GM23338 (cell line): Measurements from ENCODE around the gene MPEG1. TPM values are rescaled to one million over a fixed set of nuclear protein-coding genes. Genes with fewer than 3 reads are reported as not detected.

ENCODE experiments used
- ATAC-seq: fragments of 200-7000 bp; cut with Tn5 transposase; 3 replicates; pipeline ENCODE4 v1.9.1; 2020
- DNase-seq: peaks from one replicate; pipeline ENCODE4 v3.0.0-alpha.2; 2015; ENCODE audit warnings: low spot score
- H2AFZ ChIP-seq: fragments of 200-600 bp; sonication (generic); 2 replicates; pipeline ENCODE4 v1.8.0; 2016; ENCODE audit warnings: antibody characterized with exemption, mild to moderate bottlenecking, moderate library complexity
- H3F3A ChIP-seq: fragments of 200-600 bp; sonication (generic); replicated peaks from 2 replicates; pipeline ENCODE4 v1.8.0; 2017; ENCODE audit warnings: antibody characterized with exemption, mixed run types, low read depth
- H3K27ac ChIP-seq: fragments of 200-600 bp; sonication (generic); 2 replicates; pipeline ENCODE4 v1.6.1; 2016; ENCODE audit warnings: low read depth
- H3K27me3 ChIP-seq: fragments of 200-600 bp; sonication (generic); 2 replicates; pipeline ENCODE4 v1.8.0; 2016; ENCODE audit warnings: mild to moderate bottlenecking, mixed run types, moderate library complexity; ENCODE audit not compliant: insufficient read depth
- H3K36me3 ChIP-seq: fragments of 200-600 bp; sonication (generic); 2 replicates; pipeline ENCODE4 v1.8.0; 2016; ENCODE audit warnings: mild to moderate bottlenecking; ENCODE audit not compliant: insufficient read depth
- H3K4me1 ChIP-seq: fragments of 200-600 bp; sonication (generic); 2 replicates; pipeline ENCODE4 v1.8.0; 2016; ENCODE audit warnings: mild to moderate bottlenecking, moderate library complexity; ENCODE audit not compliant: insufficient read depth
- H3K4me2 ChIP-seq: fragments of 200-600 bp; sonication (generic); 2 replicates; pipeline ENCODE4 v1.7.1; 2017; ENCODE audit warnings: mixed run types
- H3K4me3 ChIP-seq: fragments of 200-600 bp; sonication (generic); 2 replicates; pipeline ENCODE4 v1.6.1; 2016; ENCODE audit warnings: mixed run types
- H3K79me2 ChIP-seq: fragments of 200-600 bp; sonication (generic); replicated peaks from 2 replicates; pipeline ENCODE4 v1.8.0; 2017; ENCODE audit warnings: mild to moderate bottlenecking; ENCODE audit not compliant: insufficient read depth
- H3K9me2 ChIP-seq: fragments of 200-600 bp; sonication (generic); 2 replicates; pipeline ENCODE4 v1.8.0; 2017; ENCODE audit not compliant: insufficient read depth
- H4K20me1 ChIP-seq: fragments of 200-600 bp; sonication (generic); replicated peaks from 2 replicates; pipeline ENCODE4 v1.8.0; 2017; ENCODE audit warnings: mild to moderate bottlenecking; ENCODE audit not compliant: insufficient read depth
- H3K27ac Mint-ChIP-seq: 2 replicates; pipeline ENCODE4 v1.8.0; 2020; ENCODE audit warnings: inconsistent platforms, mild to moderate bottlenecking, moderate library complexity, mixed read lengths
- H3K27me3 Mint-ChIP-seq: 3 replicates; pipeline ENCODE4 v1.8.0; 2022; ENCODE audit warnings: low read depth, mild to moderate bottlenecking, moderate library complexity, mixed read lengths, inconsistent platforms; ENCODE audit not compliant: insufficient read depth, poor library complexity
- H3K36me3 Mint-ChIP-seq: 3 replicates; pipeline ENCODE4 v1.8.0; 2021; ENCODE audit warnings: low read depth, mild to moderate bottlenecking, inconsistent platforms, moderate library complexity, mixed read lengths
- H3K4me1 Mint-ChIP-seq: 3 replicates; pipeline ENCODE4 v1.8.0; 2020; ENCODE audit warnings: mild to moderate bottlenecking, inconsistent platforms, mixed read lengths
- H3K4me3 Mint-ChIP-seq: 3 replicates; pipeline ENCODE4 v1.8.0; 2021; ENCODE audit warnings: moderate library complexity, mild to moderate bottlenecking, inconsistent platforms, mixed read lengths
- H3K9me3 Mint-ChIP-seq: 3 replicates; pipeline ENCODE4 v1.8.0; 2020; ENCODE audit warnings: moderate library complexity, mild to moderate bottlenecking, inconsistent platforms, mixed read lengths
- CREB1 ChIP-seq: fragments of 250-450 bp; sonication (Bioruptor Pico); IDR thresholded peaks from 2 replicates; pipeline ENCODE4 v1.5.0; 2020; ENCODE audit warnings: low read depth, mild to moderate bottlenecking, moderate library complexity
- CTCF ChIP-seq, 2 experiments: fragments of 200-600 bp in 1 of 2; sonication (generic) in 1 of 2; conservative IDR thresholded peaks; 2 replicates each; pipeline versions ENCODE4 v1.5.1 to v1.6.1; 2016 to 2017; ENCODE audit warnings: antibody characterized with exemption in 2 of 2, low read depth in 2 of 2, mild to moderate bottlenecking in 2 of 2, moderate library complexity in 1 of 2
- EZH2 ChIP-seq: fragments of 200-600 bp; sonication (generic); IDR thresholded peaks from one replicate; pipeline ENCODE4 v1.8.0; 2017; ENCODE audit warnings: antibody characterized with exemption, mild to moderate bottlenecking, low read depth; ENCODE audit not compliant: unreplicated experiment
- EZH2phosphoT487 ChIP-seq: fragments of 200-600 bp; sonication (generic); IDR thresholded peaks from one replicate; pipeline ENCODE4 v1.8.1; 2018; ENCODE audit warnings: antibody characterized with exemption; ENCODE audit not compliant: unreplicated experiment
- JUNB ChIP-seq: IDR thresholded peaks from one replicate; pipeline ENCODE4 v1.6.1; 2016; ENCODE audit warnings: antibody characterized with exemption; ENCODE audit not compliant: unreplicated experiment
- NANOG ChIP-seq: IDR thresholded peaks from 2 replicates; pipeline ENCODE4 v1.6.1; 2016; ENCODE audit warnings: antibody characterized with exemption, borderline replicate concordance
- POLR2AphosphoS5 ChIP-seq: IDR thresholded peaks from 2 replicates; pipeline ENCODE4 v1.6.1; 2016; ENCODE audit warnings: antibody characterized with exemption, low read depth
- STAT1 ChIP-seq: IDR thresholded peaks from one replicate; pipeline ENCODE4 v1.6.1; 2016; ENCODE audit warnings: antibody characterized with exemption; ENCODE audit not compliant: unreplicated experiment
- ZNF331 ChIP-seq: fragments of 250-450 bp; sonication (Bioruptor Pico); IDR thresholded peaks from 2 replicates; pipeline ENCODE4 v1.5.0; 2020; ENCODE audit warnings: low read depth, mild to moderate bottlenecking, moderate library complexity
- polyA plus RNA-seq: library from polyadenylated mRNA; unstranded; fragments of >200 nt; fragmentation: Nextera tagmentation; extraction: Ambion mirVana; gene quantifications from 2 replicates; pipeline ENCODE4 v1.2.1, GENCODE V29; 2016
- total RNA-seq: library from RNA; depleted of rRNA; stranded (reverse); fragments of >200 nt; shearing (Covaris generic); gene quantifications from 2 replicates; pipeline ENCODE4 v1.2.3, GENCODE V29; 2014
- TF ChIP-seq, protein P1 (sequence below): IDR thresholded peaks from one replicate; pipeline ENCODE4 v1.6.1; 2018; ENCODE audit warnings: antibody characterized with exemption; ENCODE audit not compliant: unreplicated experiment
- TF ChIP-seq, protein P2 (sequence below): fragments of 250-450 bp; sonication (Bioruptor Pico); IDR thresholded peaks from 2 replicates; pipeline ENCODE4 v1.5.0; 2020; ENCODE audit warnings: mild to moderate bottlenecking, moderate library complexity

Gene MPEG1
- total and polyA plus RNA-seq, 2 experiments from 2014 or later: not detected

- no peak overlapping the region for H3K4me3 Mint-ChIP-seq
- no peaks in the 10 kb centered on the region for H3K4me1 ChIP-seq
- no peaks in the 10 kb centered on the region; the same call in 2 of the 3 replicates for H3K4me1 Mint-ChIP-seq
- H3K27ac ChIP-seq: no peak overlapping the region
- H3F3A ChIP-seq: no peaks in the 10 kb centered on the region
- no peak overlapping the region for H3K4me3 ChIP-seq
- ATAC-seq (no peak), DNase-seq (no peak)
- H3K9me2 ChIP-seq: peaks cover 9% of the 10 kb centered on the region; the same call in 1 of the 2 replicates
- TF ChIP-seq NANOG: no peak
- no peak for TF ChIP-seq EZH2
- TF ChIP-seq ZNF331 (CRISPR knock-in tag): no peak
- TF ChIP-seq POLR2AphosphoS5: no peak
- no peak for TF ChIP-seq STAT1
- TF ChIP-seq EZH2phosphoT487: no peak
- TF ChIP-seq, protein P1, sequence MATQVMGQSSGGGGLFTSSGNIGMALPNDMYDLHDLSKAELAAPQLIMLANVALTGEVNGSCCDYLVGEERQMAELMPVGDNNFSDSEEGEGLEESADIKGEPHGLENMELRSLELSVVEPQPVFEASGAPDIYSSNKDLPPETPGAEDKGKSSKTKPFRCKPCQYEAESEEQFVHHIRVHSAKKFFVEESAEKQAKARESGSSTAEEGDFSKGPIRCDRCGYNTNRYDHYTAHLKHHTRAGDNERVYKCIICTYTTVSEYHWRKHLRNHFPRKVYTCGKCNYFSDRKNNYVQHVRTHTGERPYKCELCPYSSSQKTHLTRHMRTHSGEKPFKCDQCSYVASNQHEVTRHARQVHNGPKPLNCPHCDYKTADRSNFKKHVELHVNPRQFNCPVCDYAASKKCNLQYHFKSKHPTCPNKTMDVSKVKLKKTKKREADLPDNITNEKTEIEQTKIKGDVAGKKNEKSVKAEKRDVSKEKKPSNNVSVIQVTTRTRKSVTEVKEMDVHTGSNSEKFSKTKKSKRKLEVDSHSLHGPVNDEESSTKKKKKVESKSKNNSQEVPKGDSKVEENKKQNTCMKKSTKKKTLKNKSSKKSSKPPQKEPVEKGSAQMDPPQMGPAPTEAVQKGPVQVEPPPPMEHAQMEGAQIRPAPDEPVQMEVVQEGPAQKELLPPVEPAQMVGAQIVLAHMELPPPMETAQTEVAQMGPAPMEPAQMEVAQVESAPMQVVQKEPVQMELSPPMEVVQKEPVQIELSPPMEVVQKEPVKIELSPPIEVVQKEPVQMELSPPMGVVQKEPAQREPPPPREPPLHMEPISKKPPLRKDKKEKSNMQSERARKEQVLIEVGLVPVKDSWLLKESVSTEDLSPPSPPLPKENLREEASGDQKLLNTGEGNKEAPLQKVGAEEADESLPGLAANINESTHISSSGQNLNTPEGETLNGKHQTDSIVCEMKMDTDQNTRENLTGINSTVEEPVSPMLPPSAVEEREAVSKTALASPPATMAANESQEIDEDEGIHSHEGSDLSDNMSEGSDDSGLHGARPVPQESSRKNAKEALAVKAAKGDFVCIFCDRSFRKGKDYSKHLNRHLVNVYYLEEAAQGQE: no peak
- no peak for TF ChIP-seq CREB1 (CRISPR knock-in tag)
- TF ChIP-seq CTCF (conservative IDR thresholded peaks at IDR 0.05; ENCODE audit: low read depth in 2 of 2): no peak
- no peak for TF ChIP-seq JUNB
- H3K79me2 ChIP-seq: no peaks in the 10 kb centered on the region
- no peak overlapping the region for H3K27ac Mint-ChIP-seq
- H2AFZ ChIP-seq: no peak overlapping the region
- no peak overlapping the region for H3K4me2 ChIP-seq
- H3K9me3 Mint-ChIP-seq: no peaks in the 10 kb centered on the region
- no peaks in the 10 kb centered on the region for H3K36me3 Mint-ChIP-seq
- no peaks in the 10 kb centered on the region for H4K20me1 ChIP-seq
- no peaks in the 10 kb centered on the region for H3K27me3 ChIP-seq
- H3K27me3 Mint-ChIP-seq: peaks cover 3% of the 10 kb centered on the region
- H3K36me3 ChIP-seq: no peaks in the 10 kb centered on the region
Measured at GRCh38 chr11:59224351-59224928, 11.7 kb upstream of the MPEG1 start.

GRCh38 chr11:59223611-59224010 lies 10.9 kb upstream of the MPEG1 start:
- Mint-ChIP-seq H3K27ac (no peak overlapping the region), H3K4me3 (no peak overlapping the region), H3K36me3 (no peaks in the 10 kb centered on the region), H3K27me3 (peaks cover 3% of the 10 kb centered on the region), H3K4me1 (no peaks in the 10 kb centered on the region; the same call in 2 of the 3 replicates), H3K9me3 (no peaks in the 10 kb centered on the region)
- Histone ChIP-seq H3K9me2 (peaks cover 10% of the 10 kb centered on the region; the same call in 1 of the 2 replicates), H3K27ac (no peak overlapping the region), H4K20me1 (no peaks in the 10 kb centered on the region), H3K79me2 (no peaks in the 10 kb centered on the region), H3K36me3 (no peaks in the 10 kb centered on the region), H3K27me3 (no peaks in the 10 kb centered on the region), H3F3A (no peaks in the 10 kb centered on the region), H2AFZ (no peak overlapping the region), H3K4me3 (no peak overlapping the region), H3K4me1 (no peaks in the 10 kb centered on the region), H3K4me2 (no peak overlapping the region)
- DNase-seq (no peak), ATAC-seq (no peak)
- TF ChIP-seq POLR2AphosphoS5: no peak
- TF ChIP-seq ZNF331 (CRISPR knock-in tag): no peak
- TF ChIP-seq, protein P2, sequence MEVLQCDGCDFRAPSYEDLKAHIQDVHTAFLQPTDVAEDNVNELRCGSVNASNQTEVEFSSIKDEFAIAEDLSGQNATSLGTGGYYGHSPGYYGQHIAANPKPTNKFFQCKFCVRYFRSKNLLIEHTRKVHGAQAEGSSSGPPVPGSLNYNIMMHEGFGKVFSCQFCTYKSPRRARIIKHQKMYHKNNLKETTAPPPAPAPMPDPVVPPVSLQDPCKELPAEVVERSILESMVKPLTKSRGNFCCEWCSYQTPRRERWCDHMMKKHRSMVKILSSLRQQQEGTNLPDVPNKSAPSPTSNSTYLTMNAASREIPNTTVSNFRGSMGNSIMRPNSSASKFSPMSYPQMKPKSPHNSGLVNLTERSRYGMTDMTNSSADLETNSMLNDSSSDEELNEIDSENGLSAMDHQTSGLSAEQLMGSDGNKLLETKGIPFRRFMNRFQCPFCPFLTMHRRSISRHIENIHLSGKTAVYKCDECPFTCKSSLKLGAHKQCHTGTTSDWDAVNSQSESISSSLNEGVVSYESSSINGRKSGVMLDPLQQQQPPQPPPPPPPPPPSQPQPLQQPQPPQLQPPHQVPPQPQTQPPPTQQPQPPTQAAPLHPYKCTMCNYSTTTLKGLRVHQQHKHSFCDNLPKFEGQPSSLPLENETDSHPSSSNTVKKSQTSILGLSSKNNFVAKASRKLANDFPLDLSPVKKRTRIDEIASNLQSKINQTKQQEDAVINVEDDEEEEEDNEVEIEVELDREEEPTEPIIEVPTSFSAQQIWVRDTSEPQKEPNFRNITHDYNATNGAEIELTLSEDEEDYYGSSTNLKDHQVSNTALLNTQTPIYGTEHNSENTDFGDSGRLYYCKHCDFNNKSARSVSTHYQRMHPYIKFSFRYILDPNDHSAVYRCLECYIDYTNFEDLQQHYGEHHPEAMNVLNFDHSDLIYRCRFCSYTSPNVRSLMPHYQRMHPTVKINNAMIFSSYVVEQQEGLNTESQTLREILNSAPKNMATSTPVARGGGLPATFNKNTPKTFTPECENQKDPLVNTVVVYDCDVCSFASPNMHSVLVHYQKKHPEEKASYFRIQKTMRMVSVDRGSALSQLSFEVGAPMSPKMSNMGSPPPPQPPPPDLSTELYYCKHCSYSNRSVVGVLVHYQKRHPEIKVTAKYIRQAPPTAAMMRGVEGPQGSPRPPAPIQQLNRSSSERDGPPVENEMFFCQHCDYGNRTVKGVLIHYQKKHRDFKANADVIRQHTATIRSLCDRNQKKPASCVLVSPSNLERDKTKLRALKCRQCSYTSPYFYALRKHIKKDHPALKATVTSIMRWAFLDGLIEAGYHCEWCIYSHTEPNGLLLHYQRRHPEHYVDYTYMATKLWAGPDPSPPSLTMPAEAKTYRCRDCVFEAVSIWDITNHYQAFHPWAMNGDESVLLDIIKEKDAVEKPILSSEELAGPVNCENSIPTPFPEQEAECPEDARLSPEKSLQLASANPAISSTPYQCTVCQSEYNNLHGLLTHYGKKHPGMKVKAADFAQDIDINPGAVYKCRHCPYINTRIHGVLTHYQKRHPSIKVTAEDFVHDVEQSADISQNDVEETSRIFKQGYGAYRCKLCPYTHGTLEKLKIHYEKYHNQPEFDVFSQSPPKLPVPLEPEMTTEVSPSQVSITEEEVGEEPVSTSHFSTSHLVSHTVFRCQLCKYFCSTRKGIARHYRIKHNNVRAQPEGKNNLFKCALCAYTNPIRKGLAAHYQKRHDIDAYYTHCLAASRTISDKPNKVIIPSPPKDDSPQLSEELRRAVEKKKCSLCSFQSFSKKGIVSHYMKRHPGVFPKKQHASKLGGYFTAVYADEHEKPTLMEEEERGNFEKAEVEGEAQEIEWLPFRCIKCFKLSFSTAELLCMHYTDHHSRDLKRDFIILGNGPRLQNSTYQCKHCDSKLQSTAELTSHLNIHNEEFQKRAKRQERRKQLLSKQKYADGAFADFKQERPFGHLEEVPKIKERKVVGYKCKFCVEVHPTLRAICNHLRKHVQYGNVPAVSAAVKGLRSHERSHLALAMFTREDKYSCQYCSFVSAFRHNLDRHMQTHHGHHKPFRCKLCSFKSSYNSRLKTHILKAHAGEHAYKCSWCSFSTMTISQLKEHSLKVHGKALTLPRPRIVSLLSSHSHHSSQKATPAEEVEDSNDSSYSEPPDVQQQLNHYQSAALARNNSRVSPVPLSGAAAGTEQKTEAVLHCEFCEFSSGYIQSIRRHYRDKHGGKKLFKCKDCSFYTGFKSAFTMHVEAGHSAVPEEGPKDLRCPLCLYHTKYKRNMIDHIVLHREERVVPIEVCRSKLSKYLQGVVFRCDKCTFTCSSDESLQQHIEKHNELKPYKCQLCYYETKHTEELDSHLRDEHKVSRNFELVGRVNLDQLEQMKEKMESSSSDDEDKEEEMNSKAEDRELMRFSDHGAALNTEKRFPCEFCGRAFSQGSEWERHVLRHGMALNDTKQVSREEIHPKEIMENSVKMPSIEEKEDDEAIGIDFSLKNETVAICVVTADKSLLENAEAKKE (CRISPR knock-in tag): no peak
- no peak for TF ChIP-seq JUNB
